ENCODE results near the gene RCL1. TPM values are rescaled to one million over a fixed set of nuclear protein-coding genes. Genes with fewer than 3 reads are reported as not detected.

The RCL1 gene
- total and polyA plus RNA-seq, 7 donors: 8.9 to 29.5 (median 16.0) TPM

GRCh38 chr9:4887556-4887955, 94.8 kb downstream of the RCL1 start:
- 19 to 29% (median 22%) methylated on average over 4 of the region's 4 CpGs for WGBS, 3 donors
- H3K27me3 ChIP-seq (ENCODE audit: insufficient read depth in 3 of 3, low read length in 2 of 3): no peaks in the 10 kb centered on the region
- intact Hi-C loops (cut with DNase I): loop anchor here in 1 of 2 donors (10.0 kb wide), 1 partner anchor 133 kb away; no protein-coding TSS in a partner anchor
- TF ChIP-seq CTCF (IDR thresholded peaks at IDR 0.05): no peak
- ATAC-seq (peak in 2 of 4 donors; percentile 60 to 68), DNase-seq (no peak)
- H3K9me3 ChIP-seq: no peaks in the 10 kb centered on the region
- peak overlapping the region; percentile 13 for H3K27ac ChIP-seq
- no peak overlapping the region for H3K4me3 ChIP-seq
- H3K36me3 ChIP-seq (ENCODE audit: insufficient read depth in 1 of 2, low read depth in 1 of 2): peaks cover 0 to 21% of the 10 kb centered on the region in 2 donors
- peaks cover 7% of the 10 kb centered on the region for H3K4me1 ChIP-seq

- ATAC-seq (no peak), DNase-seq (no peak)
- Histone ChIP-seq H3K27me3 (ENCODE audit: insufficient read depth in 3 of 3, low read length in 2 of 3) (no peaks in the 10 kb centered on the region), H3K4me1 (peaks cover 7% of the 10 kb centered on the region), H3K27ac (no peak overlapping the region), H3K9me3 (no peaks in the 10 kb centered on the region), H3K4me3 (no peak overlapping the region), H3K36me3 (ENCODE audit: insufficient read depth in 1 of 2, low read depth in 1 of 2) (peaks cover 0 to 7% of the 10 kb centered on the region in 2 donors)
- TF ChIP-seq CTCF (IDR thresholded peaks at IDR 0.05): no peak
- intact Hi-C loops (cut with DNase I): no loop called here
- WGBS, 3 donors: 80 to 91% (median 89%) methylated on average over 3 of the region's 3 CpGs
Measured at GRCh38 chr9:4890242-4890641, 97.5 kb downstream of the RCL1 start.

- intact Hi-C loops (cut with DNase I): no loop called here
Measured at GRCh38 chr9:4890929-4891328, 98.2 kb downstream of the RCL1 start.

GRCh38 chr9:4891674-4892073, 98.9 kb downstream of the RCL1 start:
- Histone ChIP-seq H3K4me3 (no peak overlapping the region), H3K9me3 (no peaks in the 10 kb centered on the region), H3K27me3 (ENCODE audit: insufficient read depth in 3 of 3, low read length in 2 of 3) (no peaks in the 10 kb centered on the region), H3K36me3 (ENCODE audit: insufficient read depth in 1 of 2, low read depth in 1 of 2) (no peaks in the 10 kb centered on the region), H3K4me1 (peaks cover 7% of the 10 kb centered on the region), H3K27ac (no peak overlapping the region)
- no peak for DNase-seq
- WGBS, 3 donors: 97 to 99% (median 98%) methylated on average over 3 of the region's 3 CpGs
- TF ChIP-seq CTCF (IDR thresholded peaks at IDR 0.05): no peak
- intact Hi-C loops (cut with DNase I): no loop called here
- no peak for ATAC-seq

More at GRCh38 chr9:4890929-4891328, 98.2 kb downstream of the RCL1 start:
- Histone ChIP-seq H3K9me3 (no peaks in the 10 kb centered on the region), H3K27me3 (ENCODE audit: insufficient read depth in 3 of 3, low read length in 2 of 3) (no peaks in the 10 kb centered on the region), H3K36me3 (ENCODE audit: insufficient read depth in 1 of 2, low read depth in 1 of 2) (no peaks in the 10 kb centered on the region), H3K4me1 (peaks cover 7% of the 10 kb centered on the region), H3K4me3 (no peak overlapping the region), H3K27ac (no peak overlapping the region)
- TF ChIP-seq CTCF (IDR thresholded peaks at IDR 0.05): no peak
- ATAC-seq (no peak), DNase-seq (no peak)
- WGBS, 3 donors: 40 to 45% (median 40%) methylated on average over 2 of the region's 2 CpGs

- no peaks in the 10 kb centered on the region for H3K27me3 ChIP-seq (ENCODE audit: insufficient read depth in 3 of 3, low read length in 2 of 3)
- intact Hi-C loops (cut with DNase I): no loop called here
- no peaks in the 10 kb centered on the region for H3K9me3 ChIP-seq
- no peak overlapping the region for H3K27ac ChIP-seq
- DNase-seq (no peak), ATAC-seq (no peak)
- H3K4me3 ChIP-seq: no peak overlapping the region
- peaks cover 5% of the 10 kb centered on the region for H3K4me1 ChIP-seq
- TF ChIP-seq CTCF (IDR thresholded peaks at IDR 0.05): no peak
- no peaks in the 10 kb centered on the region for H3K36me3 ChIP-seq (ENCODE audit: insufficient read depth in 1 of 2, low read depth in 1 of 2)
- WGBS, 3 donors: 91 to 95% (median 94%) methylated on average over 5 of the region's 5 CpGs
Measured at GRCh38 chr9:4892501-4893194, 99.9 kb downstream of the RCL1 start.

Measured in psoas muscle (tissue), 8 donors.